K562 (cell line): ENCODE results near the gene AFAP1. TPM values are rescaled to one million over a fixed set of nuclear protein-coding genes. Genes with fewer than 3 reads are reported as not detected.

Experiments
- ARHGAP35 ChIP-seq: fragments of 450-650 bp; IDR thresholded peaks from 2 replicates; pipeline ENCODE4 v1.6.1; 2018; ENCODE audit not compliant: partially characterized antibody
- MTA2 ChIP-seq: fragments of 450-650 bp; IDR thresholded peaks from 2 replicates; pipeline ENCODE4 v1.6.1; 2016; ENCODE audit warnings: low read depth
- TEAD1 ChIP-seq, 2 experiments: fragments of 450-650 bp in 1 of 2; sonication (generic) in 1 of 2; formaldehyde crosslinking; IDR thresholded peaks; 2 replicates each; pipeline versions ENCODE4 v1.4.0 to v1.8.0; 2020 to 2022; ENCODE audit warnings: mild to moderate bottlenecking in 2 of 2, missing genetic modification reagents in 1 of 2
- TGIF2 ChIP-seq: sonication (generic); formaldehyde crosslinking; IDR thresholded peaks from 2 replicates; pipeline ENCODE4 v1.8.1; 2022; ENCODE audit warnings: mild to moderate bottlenecking, missing genetic modification reagents, moderate library complexity
- THRAP3 ChIP-seq: fragments of 450-650 bp; IDR thresholded peaks from 2 replicates; pipeline ENCODE4 v1.6.1; 2016; ENCODE audit warnings: mild to moderate bottlenecking, inconsistent platforms, borderline replicate concordance
- ZNF431 ChIP-seq: sonication (generic); formaldehyde crosslinking; IDR thresholded peaks from 2 replicates; pipeline ENCODE4 v1.8.0; 2022; ENCODE audit warnings: mild to moderate bottlenecking, missing genetic modification reagents
- polyA plus RNA-seq, 8 experiments: library from polyadenylated mRNA; depleted of rRNA in 4 of 8; stranded (reverse) in 5 of 8; unstranded in 3 of 8; fragments of >200 nt; fragmentation: Nextera tagmentation in 2 of 8; fragmentation: Illumina TruSeq in 1 of 8; extraction: Ambion mirVana in 2 of 8; extraction: Trizol in 1 of 8; gene quantifications; 2 replicates each; pipeline versions ENCODE4 v1.2.1 to v1.2.3, GENCODE V29; 2011 to 2014; ENCODE audit warnings: inconsistent platforms in 1 of 8, missing spikeins in 1 of 8
- total RNA-seq, 7 experiments: library from RNA; depleted of rRNA in 6 of 7; stranded (reverse); fragments of >200 nt in 6 of 7; fragmentation: Illumina TruSeq in 2 of 7; extraction: Trizol in 2 of 7; gene quantifications; 2 replicates each; pipeline versions ENCODE4 v1.2.1 to v1.2.3, GENCODE V29; 2011 to 2021; ENCODE audit warnings: low replicate concordance in 1 of 7
- TF ChIP-seq, protein P1 (sequence below): IDR thresholded peaks from 2 replicates; pipeline ENCODE4 v1.6.1; 2011; ENCODE audit warnings: borderline replicate concordance, low read depth, mild to moderate bottlenecking, moderate library complexity, low read length; ENCODE audit not compliant: insufficient read depth, poor library complexity, severe bottlenecking
- TF ChIP-seq, protein P2 (sequence below), 3 experiments: fragments of 200-800 bp in 1 of 3; sonication (Bioruptor generic) in 1 of 3; sonication (generic) in 1 of 3; formaldehyde crosslinking in 1 of 3; IDR thresholded peaks; 2 replicates each; pipeline versions ENCODE4 v1.6.1 to v1.8.0; 2016 to 2022; ENCODE audit warnings: mild to moderate bottlenecking in 2 of 3, missing compliant biosample characterization in 2 of 3, missing genetic modification characterization in 2 of 3, missing genetic modification reagents in 1 of 3
- TF ChIP-seq, protein P3 (sequence below): fragments of 250-450 bp; sonication (Bioruptor Pico); IDR thresholded peaks from 2 replicates; pipeline ENCODE4 v1.6.1; 2021; ENCODE audit warnings: mild to moderate bottlenecking

Gene AFAP1
- total and polyA plus RNA-seq, 9 of the 15 experiments (the other 6 are each of a cell fraction or from before 2014, with no cell fraction given) = 0.07 to 0.42 (median 0.12) TPM; not detected in 1

DNA sequence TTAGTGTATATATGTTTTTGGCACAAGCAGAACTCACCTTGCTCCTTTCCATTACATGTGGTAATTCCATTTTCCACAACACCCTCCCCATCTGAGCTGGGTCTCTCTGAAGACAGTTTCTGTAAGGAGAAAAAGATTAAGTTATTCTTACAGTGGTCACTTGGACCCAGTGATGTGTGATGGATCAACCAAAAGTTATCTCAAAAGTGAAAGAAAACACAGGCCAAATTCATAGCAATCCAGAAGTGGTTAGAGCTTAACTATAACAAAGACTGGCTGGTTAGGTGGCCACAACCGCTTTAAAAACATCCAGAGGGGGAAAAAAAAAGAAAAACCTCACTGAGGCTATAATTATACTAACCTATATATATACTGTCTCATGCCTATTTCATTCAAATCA is 123.7 kb downstream of the AFAP1 start (continued):
- no peak for TF ChIP-seq THRAP3
- TF ChIP-seq ZNF431 = no peak
- TF ChIP-seq, protein P1, sequence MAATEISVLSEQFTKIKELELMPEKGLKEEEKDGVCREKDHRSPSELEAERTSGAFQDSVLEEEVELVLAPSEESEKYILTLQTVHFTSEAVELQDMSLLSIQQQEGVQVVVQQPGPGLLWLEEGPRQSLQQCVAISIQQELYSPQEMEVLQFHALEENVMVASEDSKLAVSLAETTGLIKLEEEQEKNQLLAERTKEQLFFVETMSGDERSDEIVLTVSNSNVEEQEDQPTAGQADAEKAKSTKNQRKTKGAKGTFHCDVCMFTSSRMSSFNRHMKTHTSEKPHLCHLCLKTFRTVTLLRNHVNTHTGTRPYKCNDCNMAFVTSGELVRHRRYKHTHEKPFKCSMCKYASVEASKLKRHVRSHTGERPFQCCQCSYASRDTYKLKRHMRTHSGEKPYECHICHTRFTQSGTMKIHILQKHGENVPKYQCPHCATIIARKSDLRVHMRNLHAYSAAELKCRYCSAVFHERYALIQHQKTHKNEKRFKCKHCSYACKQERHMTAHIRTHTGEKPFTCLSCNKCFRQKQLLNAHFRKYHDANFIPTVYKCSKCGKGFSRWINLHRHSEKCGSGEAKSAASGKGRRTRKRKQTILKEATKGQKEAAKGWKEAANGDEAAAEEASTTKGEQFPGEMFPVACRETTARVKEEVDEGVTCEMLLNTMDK = no peak
- TF ChIP-seq TEAD1 (CRISPR knock-in tag; IDR thresholded peaks at IDR 0.05) = no peak
- TF ChIP-seq, protein P2, sequence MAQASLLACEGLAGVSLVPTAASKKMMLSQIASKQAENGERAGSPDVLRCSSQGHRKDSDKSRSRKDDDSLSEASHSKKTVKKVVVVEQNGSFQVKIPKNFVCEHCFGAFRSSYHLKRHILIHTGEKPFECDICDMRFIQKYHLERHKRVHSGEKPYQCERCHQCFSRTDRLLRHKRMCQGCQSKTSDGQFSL (CRISPR knock-in tag; IDR thresholded peaks at IDR 0.05) = no peak
- TF ChIP-seq, protein P2 (tag; IDR thresholded peaks at IDR 0.05) = no peak
- TF ChIP-seq MTA2 = no peak
- TF ChIP-seq, protein P3, sequence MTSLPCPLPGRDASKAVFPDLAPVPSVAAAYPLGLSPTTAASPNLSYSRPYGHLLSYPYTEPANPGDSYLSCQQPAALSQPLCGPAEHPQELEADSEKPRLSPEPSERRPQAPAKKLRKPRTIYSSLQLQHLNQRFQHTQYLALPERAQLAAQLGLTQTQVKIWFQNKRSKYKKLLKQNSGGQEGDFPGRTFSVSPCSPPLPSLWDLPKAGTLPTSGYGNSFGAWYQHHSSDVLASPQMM (CRISPR knock-in tag) = no peak
- no peak for TF ChIP-seq ARHGAP35
- TF ChIP-seq TGIF2 (CRISPR knock-in tag) = no peak
